WERI-Rb-1 (cell line): ENCODE results near the gene LRRC36.

Experiments used
- DNase-seq: peaks from one replicate; pipeline ENCODE4 v3.0.0-alpha.2; 2020
- H3K27ac ChIP-seq: fragments of 250-450 bp; sonication (Bioruptor Pico); 2 replicates; pipeline ENCODE4 v1.5.1; 2020; ENCODE audit warnings: mild to moderate bottlenecking, moderate library complexity
- H3K27me3 ChIP-seq: fragments of 250-450 bp; sonication (Bioruptor Pico); 2 replicates; pipeline ENCODE4 v1.5.1; 2021; ENCODE audit warnings: mild to moderate bottlenecking, low read depth, moderate library complexity; ENCODE audit not compliant: insufficient read depth, severe bottlenecking
- H3K36me3 ChIP-seq: fragments of 250-450 bp; sonication (Bioruptor Pico); 2 replicates; pipeline ENCODE4 v1.5.1; 2020; ENCODE audit warnings: mild to moderate bottlenecking, moderate library complexity
- H3K4me3 ChIP-seq: 2 replicates; pipeline ENCODE4 v1.5.1; 2011; ENCODE audit warnings: low read depth, mild to moderate bottlenecking, control low read depth, low read length
- H3K9me3 ChIP-seq: fragments of 250-450 bp; sonication (Bioruptor Pico); 2 replicates; pipeline ENCODE4 v1.5.1; 2021; ENCODE audit warnings: mild to moderate bottlenecking, moderate library complexity; ENCODE audit not compliant: severe bottlenecking
- CTCF ChIP-seq: IDR thresholded peaks from 2 replicates; pipeline ENCODE4 v1.5.1; 2011; ENCODE audit warnings: low read depth, mild to moderate bottlenecking, control low read depth, inconsistent platforms, low read length

The LRRC36 gene

DNA sequence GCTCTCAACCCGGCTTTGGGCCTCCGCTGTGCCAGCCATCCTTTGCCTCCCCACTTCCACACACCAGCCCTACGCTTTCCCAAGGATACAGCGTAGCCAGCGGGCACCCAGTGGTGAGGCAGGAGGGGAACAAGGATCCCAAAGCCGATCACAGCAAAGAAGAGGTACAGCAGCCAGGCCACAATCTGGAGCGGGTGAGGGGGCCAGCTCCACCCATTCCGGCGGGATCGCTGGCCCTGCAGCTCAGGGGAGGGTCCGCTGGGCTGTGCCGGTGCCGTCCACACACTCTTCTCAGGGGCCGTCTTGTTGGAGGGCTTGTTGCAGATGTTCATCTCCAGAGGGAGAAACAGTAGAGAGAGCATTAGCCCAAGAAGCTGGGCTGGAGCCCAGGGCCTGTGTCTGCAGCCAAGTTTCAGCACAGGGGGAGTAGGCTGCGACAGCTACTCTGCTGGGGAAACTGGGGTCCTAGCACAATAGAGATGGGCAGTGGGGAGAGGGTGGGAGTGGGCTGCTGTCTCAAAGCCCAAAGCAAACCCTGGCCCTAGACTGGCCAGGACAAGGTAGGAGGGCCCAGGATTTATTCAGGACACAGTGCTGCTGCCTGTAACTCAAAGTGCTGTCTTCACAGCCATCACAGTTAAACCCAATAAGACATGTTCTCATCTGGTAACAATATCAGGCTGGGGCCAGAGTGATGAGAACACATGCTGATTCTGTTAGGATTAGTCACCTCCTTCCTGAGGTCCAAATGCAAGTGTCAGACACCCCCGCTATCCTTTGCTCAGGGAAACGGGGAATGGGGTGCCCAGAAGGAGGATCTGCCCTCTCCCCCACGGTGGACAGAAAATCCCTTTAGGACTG lies 79.7 kb downstream of the LRRC36 start:
- H3K36me3 ChIP-seq = no peaks in the 10 kb centered on the region
- no peaks in the 10 kb centered on the region for H3K27me3 ChIP-seq
- TF ChIP-seq CTCF = no peak
- H3K9me3 ChIP-seq = no peaks in the 10 kb centered on the region
- DNase-seq = no peak
- no peak overlapping the region for H3K27ac ChIP-seq
- H3K4me3 ChIP-seq = no peak overlapping the region

- Histone ChIP-seq H3K4me3 (no peak overlapping the region), H3K9me3 (no peaks in the 10 kb centered on the region), H3K36me3 (no peaks in the 10 kb centered on the region), H3K27ac (no peak overlapping the region), H3K27me3 (no peaks in the 10 kb centered on the region)
- DNase-seq = no peak
- no peak for TF ChIP-seq CTCF
These were observed 80.7 kb downstream of the LRRC36 start for GRCh38 chr16:67407176-67407787.

- no peak for DNase-seq
- H3K9me3 ChIP-seq = no peaks in the 10 kb centered on the region
- H3K4me3 ChIP-seq = no peak overlapping the region
- 0 out of 2 replicates have a peak, but pooled peaks have one; percentile 15 for TF ChIP-seq CTCF
- no peaks in the 10 kb centered on the region for H3K27me3 ChIP-seq
- no peaks in the 10 kb centered on the region for H3K36me3 ChIP-seq
- no peak overlapping the region for H3K27ac ChIP-seq
These were observed 81.3 kb downstream of the LRRC36 start for GRCh38 chr16:67407788-67408452.

DNA sequence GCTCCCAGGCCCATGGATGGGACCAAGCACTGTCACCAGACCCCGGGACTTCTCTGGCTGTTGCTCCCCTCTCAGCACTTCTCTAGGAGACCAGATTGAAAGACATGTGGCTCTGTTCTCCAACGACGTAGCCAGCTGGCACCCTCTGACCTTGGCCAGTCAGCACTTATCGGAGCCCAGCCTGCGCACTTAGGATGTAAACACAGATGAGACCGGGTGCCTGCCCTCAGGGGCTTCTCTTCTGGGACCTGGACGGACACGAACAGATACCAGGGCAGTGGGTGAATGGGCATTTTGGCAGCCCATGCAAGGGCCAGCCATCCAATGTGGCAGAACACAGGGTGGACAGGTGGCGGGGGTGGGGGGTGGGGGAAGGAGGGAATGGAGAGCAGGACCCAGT lies 83.0 kb downstream of the LRRC36 start:
- TF ChIP-seq CTCF = no peak
- no peak overlapping the region for H3K27ac ChIP-seq
- no peak overlapping the region for H3K4me3 ChIP-seq
- no peaks in the 10 kb centered on the region for H3K9me3 ChIP-seq
- H3K27me3 ChIP-seq = no peaks in the 10 kb centered on the region
- no peak for DNase-seq
- H3K36me3 ChIP-seq = no peaks in the 10 kb centered on the region; the same call in 1 of the 2 replicates

DNA sequence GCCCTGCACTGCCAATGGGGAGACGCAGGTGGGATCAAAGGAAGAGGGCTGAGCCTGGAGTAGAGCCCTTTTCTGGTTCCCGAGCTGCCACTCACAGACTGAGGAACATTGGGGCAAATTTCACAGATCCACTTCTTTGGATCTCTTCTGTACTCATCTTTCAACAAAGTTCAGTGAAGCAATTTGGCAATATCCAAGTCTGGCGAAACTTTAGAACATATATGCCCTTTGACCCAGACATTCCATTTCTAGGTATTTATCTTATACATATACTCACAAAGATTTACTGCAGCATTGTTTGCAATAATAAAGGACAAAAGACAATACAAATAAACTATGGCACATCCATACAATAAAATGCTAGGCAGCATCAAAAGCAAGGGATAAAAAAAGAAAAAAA lies 84.7 kb downstream of the LRRC36 start:
- Histone ChIP-seq H3K36me3 (no peaks in the 10 kb centered on the region; the same call in 1 of the 2 replicates), H3K9me3 (no peaks in the 10 kb centered on the region), H3K27ac (no peak overlapping the region), H3K4me3 (no peak overlapping the region), H3K27me3 (no peaks in the 10 kb centered on the region)
- TF ChIP-seq CTCF = no peak
- no peak for DNase-seq
